ENCODE data around the gene SPEM1.

Gene SPEM1

GRCh38 chr17:7423679-7424078 is 3.6 kb downstream of the SPEM1 start:
- no peak for DNase-seq

GRCh38 chr17:7425316-7425715 is 5.2 kb downstream of the SPEM1 start, which contains the start of gene SPEM2:
Gene SPEM2, plus strand, starts transcription at chr17:7425616. Its CDS starts 73 bp downstream, at chr17:7425689.
- no peak for DNase-seq

DNA sequence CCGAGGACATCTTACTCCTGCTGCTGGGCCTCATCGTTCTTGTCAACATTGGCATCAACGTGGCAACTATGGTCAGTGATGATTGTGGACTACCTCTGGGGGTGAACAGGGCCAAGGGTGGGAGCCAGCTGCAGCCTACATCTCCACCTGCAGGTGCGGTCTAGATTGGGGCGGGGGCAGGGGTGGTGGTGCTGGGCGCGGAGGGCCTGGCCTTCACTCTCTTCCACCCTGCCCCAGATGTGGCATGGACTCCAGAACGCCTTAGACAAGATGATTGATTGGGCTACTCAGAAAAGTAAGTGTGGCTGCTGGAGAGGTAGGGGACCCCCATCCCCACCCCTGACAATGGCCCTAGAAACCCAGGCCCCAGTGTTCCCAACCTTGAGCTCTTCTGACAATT is 5.6 kb downstream of the SPEM1 start:
- DNase-seq, result no peak

DNA sequence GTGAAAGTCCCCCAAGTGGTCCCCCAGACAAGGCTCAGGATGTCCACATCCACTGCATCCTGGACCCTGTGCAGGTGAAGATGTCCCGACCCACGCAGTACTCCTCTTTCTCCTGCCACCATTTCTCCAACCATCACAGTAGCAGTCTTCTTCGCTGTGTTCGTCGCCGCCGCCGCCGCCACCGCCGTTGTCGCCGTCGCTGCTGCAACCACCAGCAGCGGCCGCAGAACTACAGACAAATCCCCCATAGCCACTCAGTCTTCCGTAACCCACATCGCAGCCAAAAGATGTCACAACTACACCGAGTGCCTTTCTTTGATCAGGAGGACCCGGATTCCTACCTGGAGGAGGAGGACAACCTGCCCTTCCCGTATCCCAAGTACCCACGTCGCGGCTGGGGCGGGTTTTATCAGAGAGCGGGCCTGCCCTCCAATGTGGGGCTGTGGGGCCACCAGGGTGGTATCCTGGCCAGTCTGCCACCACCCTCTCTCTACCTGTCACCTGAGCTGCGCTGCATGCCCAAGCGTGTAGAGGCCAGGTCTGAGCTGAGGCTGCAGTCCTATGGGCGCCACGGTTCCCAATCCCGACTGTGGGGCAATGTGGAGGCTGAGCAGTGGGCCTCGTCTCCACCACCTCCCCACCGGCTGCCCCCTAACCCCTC is 6.2 kb downstream of the SPEM1 start:
- DNase-seq, result no peak

DNA sequence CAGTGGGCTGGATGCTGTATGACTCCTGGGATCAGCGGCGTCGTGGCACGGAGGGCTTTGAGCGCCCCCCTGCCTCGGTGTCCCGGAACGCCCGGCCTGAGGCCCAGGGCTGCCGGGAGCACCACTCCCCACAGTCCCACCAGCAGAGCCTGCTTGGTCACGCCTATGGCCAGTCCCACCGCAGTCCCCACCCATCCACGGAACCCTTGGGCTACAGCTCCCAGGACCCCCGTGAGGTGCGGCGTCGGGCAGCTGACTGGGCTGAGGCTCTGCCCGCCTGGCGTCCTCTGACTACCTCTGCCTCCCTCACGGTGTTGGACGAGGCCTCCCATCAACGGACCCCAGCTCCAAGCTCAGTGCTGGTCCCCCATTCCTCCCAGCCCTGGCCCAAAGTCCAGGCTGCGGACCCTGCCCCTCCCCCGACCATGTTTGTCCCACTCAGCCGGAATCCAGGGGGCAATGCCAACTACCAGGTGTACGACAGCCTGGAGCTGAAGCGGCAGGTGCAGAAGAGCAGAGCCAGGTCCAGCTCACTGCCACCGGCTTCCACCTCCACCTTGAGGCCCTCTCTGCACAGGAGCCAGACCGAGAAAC is 6.9 kb downstream of the SPEM1 start:
- DNase-seq, result no peak

- DNase-seq, result no peak
Measured at GRCh38 chr17:7427549-7427948, 7.4 kb downstream of the SPEM1 start.

GRCh38 chr17:7428557-7428956 is 8.4 kb downstream of the SPEM1 start, which contains the start of gene SPEM3:
Gene SPEM3, plus strand, starts transcription at chr17:7428857. Its CDS starts 46 bp downstream, at chr17:7428903.
- no peak for DNase-seq

- no peak for DNase-seq
Measured at GRCh38 chr17:7429722-7430121, 9.6 kb downstream of the SPEM1 start.

DNA sequence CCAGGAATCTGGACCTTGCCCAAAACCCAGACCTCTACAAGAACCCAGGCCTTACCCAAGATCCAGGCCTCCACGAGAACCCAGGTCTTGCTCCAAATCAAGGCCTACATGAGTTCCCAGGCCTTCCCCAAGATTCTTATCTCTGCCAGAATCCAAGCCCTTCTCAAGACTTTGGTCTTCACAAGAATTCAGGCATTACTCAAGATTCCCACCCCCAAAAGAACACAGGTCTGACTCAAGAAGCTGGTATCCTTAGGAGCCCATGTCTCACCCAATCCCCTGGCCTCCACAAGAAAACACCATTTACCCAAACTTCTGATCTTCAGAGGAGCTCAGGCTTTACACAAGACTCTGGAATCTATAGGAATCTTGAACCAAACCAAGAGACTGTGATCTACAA is 11.1 kb downstream of the SPEM1 start:
- no peak for DNase-seq

GRCh38 chr17:7432296-7432695 is 12.2 kb downstream of the SPEM1 start:
- DNase-seq, result no peak

DNA sequence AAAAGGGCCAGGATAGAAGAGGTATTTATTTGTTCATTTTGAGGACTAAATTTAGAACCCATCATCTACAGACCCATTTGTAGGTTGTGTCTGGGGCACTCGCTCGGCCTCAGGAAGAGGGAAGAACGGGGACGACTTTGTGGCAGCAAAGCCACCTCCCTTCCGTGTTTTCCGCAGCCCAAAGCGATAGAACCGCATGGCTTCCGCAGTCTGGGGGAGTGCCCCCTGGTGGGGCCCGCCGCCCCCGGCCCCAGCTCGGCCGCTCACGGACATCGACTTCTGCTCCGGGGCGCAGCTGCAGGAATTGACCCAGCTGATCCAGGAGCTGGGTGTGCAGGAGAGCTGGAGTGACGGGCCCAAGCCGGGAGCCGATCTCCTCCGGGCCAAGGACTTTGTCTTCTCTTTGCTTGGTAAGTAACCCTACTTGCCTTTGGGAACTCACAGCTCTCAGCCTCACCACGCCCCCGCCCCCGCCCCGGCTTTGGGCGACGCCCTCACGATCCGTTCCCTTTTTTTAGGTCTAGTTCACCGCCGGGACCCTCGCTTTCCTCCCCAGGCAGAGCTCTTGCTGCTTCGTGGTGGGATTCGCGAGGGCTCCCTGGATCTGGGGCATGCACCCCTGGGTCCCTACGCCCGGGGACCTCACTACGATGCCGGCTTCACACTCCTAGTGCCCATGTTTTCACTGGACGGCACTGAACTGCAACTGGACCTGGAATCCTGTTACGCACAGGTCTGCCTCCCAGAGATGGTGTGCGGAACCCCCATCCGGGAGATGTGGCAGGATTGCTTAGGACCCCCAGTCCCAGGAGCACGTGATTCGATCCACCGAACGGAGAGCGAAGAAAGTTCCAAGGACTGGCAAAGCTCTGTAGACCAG is 15.8 kb downstream of the SPEM1 start:
- peak; percentile 71 for DNase-seq

DNA sequence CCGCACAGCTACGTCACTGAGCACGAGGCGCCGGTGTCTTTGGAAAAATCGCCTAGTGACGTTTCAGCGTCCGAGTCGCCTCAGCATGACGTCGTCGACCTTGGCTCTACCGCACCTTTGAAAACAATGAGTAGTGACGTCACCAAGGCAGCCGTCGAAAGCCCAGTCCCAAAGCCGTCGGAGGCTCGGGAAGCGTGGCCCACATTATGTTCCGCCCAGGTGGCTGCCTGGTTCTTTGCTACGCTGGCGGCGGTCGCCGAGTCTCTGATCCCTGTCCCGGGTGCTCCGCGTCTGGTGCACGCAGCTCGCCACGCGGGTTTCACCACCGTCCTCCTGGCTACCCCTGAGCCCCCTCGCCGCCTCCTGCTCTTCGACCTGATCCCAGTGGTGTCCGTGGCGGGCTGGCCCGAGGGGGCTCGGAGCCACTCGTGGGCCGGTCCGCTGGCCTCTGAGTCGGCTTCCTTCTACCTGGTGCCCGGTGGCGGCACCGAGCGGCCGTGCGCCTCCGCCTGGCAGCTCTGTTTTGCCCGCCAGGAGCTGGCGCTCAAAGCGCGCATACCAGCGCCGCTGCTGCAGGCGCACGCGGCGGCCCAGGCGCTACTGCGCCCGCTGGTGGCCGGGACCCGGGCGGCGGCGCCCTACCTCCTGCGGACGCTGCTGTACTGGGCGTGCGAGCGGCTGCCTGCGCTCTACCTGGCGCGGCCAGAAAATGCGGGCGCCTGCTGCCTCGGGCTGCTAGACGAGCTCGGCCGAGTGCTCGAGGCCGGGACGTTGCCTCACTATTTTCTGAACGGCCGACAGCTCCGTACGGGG is 16.6 kb downstream of the SPEM1 start:
- peak; percentile 85 for DNase-seq

GRCh38 chr17:7437369-7437863 is 17.3 kb downstream of the SPEM1 start:
- no peak for DNase-seq

DNA sequence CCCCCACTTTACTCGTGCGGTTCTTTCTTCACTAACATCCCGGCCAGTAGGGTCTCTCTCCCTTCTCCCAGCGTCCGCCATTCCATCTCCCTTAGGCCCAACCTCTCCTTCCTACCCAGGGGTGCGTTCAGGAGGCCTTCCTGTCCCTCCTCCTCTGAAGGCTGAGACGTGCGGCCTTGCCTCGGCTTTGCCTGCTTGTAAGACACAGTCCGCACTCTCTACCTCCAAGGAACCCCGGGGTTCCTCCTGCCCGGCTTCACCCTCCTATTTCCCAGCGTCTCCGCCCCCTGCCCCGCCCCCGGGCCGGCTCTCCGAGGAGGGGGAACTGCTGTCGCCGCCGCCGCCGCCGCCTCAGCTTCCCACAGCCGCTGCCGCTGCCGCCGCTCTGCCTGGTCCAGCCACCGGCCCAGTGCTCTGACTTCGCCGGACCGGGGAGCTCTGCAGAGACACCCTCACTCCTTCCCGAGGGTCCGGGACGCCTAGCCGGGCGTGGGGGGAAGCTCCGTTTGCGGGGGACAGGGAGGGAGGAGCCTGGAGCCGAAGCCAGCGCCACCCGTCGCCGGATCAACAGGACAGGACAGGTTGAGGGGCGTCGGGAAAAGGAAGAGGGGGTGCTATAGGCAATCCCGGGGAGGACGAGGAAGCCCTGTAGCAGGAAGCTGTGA is 18.0 kb downstream of the SPEM1 start:
- DNase-seq, result peak; percentile 81

DNA sequence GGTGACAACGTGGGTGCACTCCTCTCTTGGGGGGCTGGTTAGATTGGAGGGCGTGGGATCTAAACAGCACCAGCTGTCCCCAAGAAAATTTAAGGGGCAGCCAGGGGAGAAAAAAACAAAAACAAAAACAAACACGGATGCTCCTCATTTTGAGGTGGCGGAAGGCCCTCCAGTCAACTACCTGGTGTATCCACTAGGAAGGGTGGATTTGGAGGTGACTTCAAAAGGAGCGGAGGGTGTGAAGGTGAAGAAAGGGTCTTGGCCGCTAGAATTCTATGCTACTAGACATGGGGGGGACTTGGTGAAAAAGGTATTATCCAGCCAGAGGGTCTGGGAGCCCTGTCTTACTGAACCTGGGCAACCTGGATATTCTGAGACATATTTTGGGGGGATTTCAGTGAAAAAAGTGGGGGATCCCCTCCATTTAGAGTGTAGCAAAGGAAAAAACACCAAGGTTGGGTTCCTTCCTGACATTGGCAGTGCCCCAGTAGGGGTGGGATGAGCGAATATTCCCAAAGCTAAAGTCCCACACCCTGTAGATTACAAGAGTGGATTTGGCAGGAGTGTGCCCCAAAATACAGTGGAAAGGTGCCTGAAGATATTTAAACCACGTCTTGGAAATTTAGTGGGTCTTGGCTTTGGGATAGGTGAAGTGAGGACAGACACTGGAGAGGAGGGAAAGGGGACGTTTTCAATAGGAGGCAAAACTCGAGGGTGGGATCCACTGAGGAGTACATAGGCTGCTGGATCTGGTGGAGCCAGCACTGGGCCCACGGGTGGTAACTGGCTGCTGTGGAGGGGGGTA is 18.7 kb downstream of the SPEM1 start:
- DNase-seq, result no peak

GRCh38 chr17:7439462-7440112 is 19.5 kb downstream of the SPEM1 start, which contains the start of gene FGF11:
Gene FGF11, plus strand, starts transcription at chr17:7439512. Its CDS starts 109 bp downstream, at chr17:7439621.
- DNase-seq, result no peak

DNA sequence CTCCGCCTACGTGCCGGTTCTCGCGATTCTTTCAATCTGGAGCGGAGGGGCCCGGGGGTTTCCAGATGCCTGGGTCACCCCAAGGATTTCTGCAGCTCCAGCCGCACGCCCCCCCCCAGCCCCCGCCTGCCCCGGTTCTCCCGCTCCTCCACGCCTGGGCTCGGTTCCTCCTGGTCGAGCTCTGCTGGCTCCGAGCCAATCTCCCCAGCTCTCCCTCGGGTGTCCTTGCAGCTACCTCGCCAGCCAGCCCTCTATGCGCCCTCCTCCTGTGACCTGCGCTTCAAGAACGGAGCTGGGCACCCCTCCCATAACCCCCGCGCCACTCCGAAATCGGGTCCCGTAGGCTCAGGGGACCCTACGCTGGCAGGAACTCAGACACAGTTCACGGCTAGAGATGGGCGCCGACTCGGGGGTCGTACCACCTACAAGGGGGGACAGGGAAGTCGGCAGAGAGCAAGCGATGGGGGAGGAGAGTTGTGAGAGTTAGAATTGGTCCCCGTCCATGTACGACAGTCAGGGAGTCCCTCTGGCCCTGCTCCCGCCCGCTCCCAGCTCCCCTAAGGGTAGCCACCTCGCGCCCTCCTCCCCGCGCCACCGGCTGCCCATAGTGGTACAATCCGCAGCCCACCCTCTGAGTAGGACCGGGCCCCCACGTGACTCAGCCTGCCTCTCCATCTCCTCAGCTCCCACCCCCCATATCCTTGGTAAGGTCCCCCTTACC is 20.1 kb downstream of the SPEM1 start:
- DNase-seq, result peak; percentile 71

GRCh38 chr17:7440834-7441195 is 20.7 kb downstream of the SPEM1 start:
- peak; percentile 44 for DNase-seq

DNA sequence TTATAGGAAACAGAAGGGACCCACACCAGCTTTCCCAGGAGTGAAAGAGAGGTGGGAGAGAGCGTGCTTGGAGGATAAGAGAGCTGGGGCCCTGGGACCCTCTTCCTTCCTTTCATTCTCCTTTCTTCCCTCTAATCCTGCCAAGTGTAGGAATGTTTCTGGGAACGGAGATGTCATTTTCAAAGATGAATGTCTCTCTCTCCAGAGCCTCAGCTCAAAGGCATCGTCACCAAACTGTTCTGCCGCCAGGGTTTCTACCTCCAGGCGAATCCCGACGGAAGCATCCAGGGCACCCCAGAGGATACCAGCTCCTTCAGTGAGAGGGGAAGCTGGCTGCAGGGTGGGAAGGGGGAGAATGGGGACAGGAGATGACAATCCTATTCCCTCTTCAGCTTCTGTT is 21.1 kb downstream of the SPEM1 start:
- no peak for DNase-seq

GRCh38 chr17:7442142-7442541 is 22.0 kb downstream of the SPEM1 start:
- DNase-seq, result no peak

Data from stimulated activated CD8-positive, alpha-beta memory T cell treated with anti-CD3 and anti-CD28 coated beads, Interleukin-4, amount 100 ng/mL, for 48 hours (primary cell).